Neural progenitor cell (in vitro differentiated cells): ENCODE data around the gene SBNO1. TPM values are rescaled to one million over a fixed set of nuclear protein-coding genes. Genes with fewer than 3 reads are reported as not detected.
A peak's percentile ranks its signal among the peaks of the same experiment; 100 is the strongest.

Experiments used
- DNase-seq: peaks from one replicate; pipeline ENCODE4 v3.0.0-alpha.2; 2016; ENCODE audit warnings: low spot score
- H2AFZ ChIP-seq: fragments of 200-600 bp; sonication (generic); replicated peaks from 2 replicates; pipeline ENCODE4 v1.6.1; 2016; ENCODE audit warnings: antibody characterized with exemption
- H3F3A ChIP-seq: fragments of 200-600 bp; sonication (generic); 2 replicates; pipeline ENCODE4 v1.6.1; 2016; ENCODE audit warnings: antibody characterized with exemption, low read depth
- H3K27ac ChIP-seq: fragments of 200-600 bp; sonication (generic); 2 replicates; pipeline ENCODE4 v1.5.1; 2016; ENCODE audit warnings: mild to moderate bottlenecking
- H3K27me3 ChIP-seq: fragments of 200-600 bp; sonication (generic); 2 replicates; pipeline ENCODE4 v1.6.1; 2016; ENCODE audit warnings: mild to moderate bottlenecking, moderate library complexity
- H3K36me3 ChIP-seq: fragments of 200-600 bp; sonication (generic); 2 replicates; pipeline ENCODE4 v1.5.1; 2016
- H3K4me1 ChIP-seq: fragments of 200-600 bp; sonication (generic); 2 replicates; pipeline ENCODE4 v1.6.1; 2016; ENCODE audit warnings: mixed run types
- H3K4me2 ChIP-seq: fragments of 200-600 bp; sonication (generic); 2 replicates; pipeline ENCODE4 v1.6.1; 2016
- H3K4me3 ChIP-seq: fragments of 200-600 bp; sonication (generic); 2 replicates; pipeline ENCODE4 v1.5.1; 2016
- H3K79me2 ChIP-seq: fragments of 200-600 bp; sonication (generic); 2 replicates; pipeline ENCODE4 v1.6.1; 2016; ENCODE audit warnings: low read depth
- H3K9ac ChIP-seq: fragments of 200-600 bp; sonication (generic); 2 replicates; pipeline ENCODE4 v1.6.1; 2016
- H3K9me3 ChIP-seq: fragments of 200-600 bp; sonication (generic); 2 replicates; pipeline ENCODE4 v1.5.1; 2016; ENCODE audit warnings: low read depth
- H4K20me1 ChIP-seq: fragments of 200-600 bp; sonication (generic); 2 replicates; pipeline ENCODE4 v1.6.1; 2016; ENCODE audit warnings: low read depth
- H3K27ac Mint-ChIP-seq: 3 replicates; pipeline ENCODE4 v1.8.0; 2021; ENCODE audit warnings: mixed read lengths
- H3K27me3 Mint-ChIP-seq: 2 replicates; pipeline ENCODE4 v1.8.0; 2022; ENCODE audit warnings: low read depth, mild to moderate bottlenecking, inconsistent platforms, moderate library complexity, mixed read lengths; ENCODE audit not compliant: insufficient read depth
- H3K36me3 Mint-ChIP-seq: 3 replicates; pipeline ENCODE4 v1.8.0; 2021; ENCODE audit warnings: mixed read lengths
- H3K4me1 Mint-ChIP-seq: 3 replicates; pipeline ENCODE4 v1.8.0; 2021; ENCODE audit warnings: mixed read lengths
- H3K4me3 Mint-ChIP-seq: 3 replicates; pipeline ENCODE4 v1.8.0; 2021; ENCODE audit warnings: mild to moderate bottlenecking, moderate library complexity, mixed read lengths
- H3K9me3 Mint-ChIP-seq: 3 replicates; pipeline ENCODE4 v1.8.0; 2020; ENCODE audit warnings: mixed read lengths
- CTCF ChIP-seq: fragments of 200-600 bp; sonication (generic); IDR thresholded peaks from 2 replicates; pipeline ENCODE4 v1.5.1; 2017; ENCODE audit warnings: antibody characterized with exemption, mild to moderate bottlenecking
- EZH2 ChIP-seq: fragments of 200-600 bp; sonication (generic); IDR thresholded peaks from 2 replicates; pipeline ENCODE4 v1.6.1; 2017; ENCODE audit warnings: antibody characterized with exemption, mild to moderate bottlenecking, moderate library complexity
- EZH2phosphoT487 ChIP-seq: fragments of 200-600 bp; sonication (generic); IDR thresholded peaks from 2 replicates; pipeline ENCODE4 v1.6.1; 2017; ENCODE audit warnings: antibody characterized with exemption
- total RNA-seq: library from RNA; depleted of rRNA; stranded (reverse); fragments of >200 nt; gene quantifications from 2 replicates; pipeline ENCODE4 v1.2.3, GENCODE V29; 2015; ENCODE audit warnings: low replicate concordance

The SBNO1 gene
- total RNA-seq, 1 donor from 2014 or later, result 81.6 TPM

GRCh38 chr12:123267335-123267920 lies 97.2 kb downstream of the SBNO1 start:
- no peak overlapping the region for H3K4me2 ChIP-seq
- H3F3A ChIP-seq, result peaks cover 47% of the 10 kb centered on the region
- no peaks in the 10 kb centered on the region for H3K36me3 ChIP-seq
- H2AFZ ChIP-seq, result no peak overlapping the region
- TF ChIP-seq CTCF (no peak), EZH2phosphoT487 (no peak), EZH2 (no peak)
- H3K9me3 Mint-ChIP-seq, result no peaks in the 10 kb centered on the region
- peaks cover under 1% of the 10 kb centered on the region for H4K20me1 ChIP-seq
- H3K9ac ChIP-seq, result no peak overlapping the region
- H3K4me1 Mint-ChIP-seq, result peaks cover 30% of the 10 kb centered on the region
- peak overlapping the region; percentile 82 for H3K27ac ChIP-seq
- no peaks in the 10 kb centered on the region for H3K27me3 ChIP-seq
- DNase-seq, result no peak
- H3K79me2 ChIP-seq, result peaks cover 95% of the 10 kb centered on the region
- peaks cover 4% of the 10 kb centered on the region for H3K27me3 Mint-ChIP-seq
- H3K9me3 ChIP-seq, result no peaks in the 10 kb centered on the region
- H3K4me3 ChIP-seq, result no peak overlapping the region
- peak overlapping the region; percentile 33 for H3K27ac Mint-ChIP-seq
- H3K4me1 ChIP-seq, result peaks cover 24% of the 10 kb centered on the region
- H3K4me3 Mint-ChIP-seq, result no peak overlapping the region
- H3K36me3 Mint-ChIP-seq, result peaks cover 28% of the 10 kb centered on the region

- no peak for DNase-seq
- no peaks in the 10 kb centered on the region for H3K36me3 ChIP-seq
- H4K20me1 ChIP-seq, result peaks cover 5% of the 10 kb centered on the region
- H3K9ac ChIP-seq, result no peak overlapping the region
- H3K27ac Mint-ChIP-seq, result no peak overlapping the region
- peaks cover 53% of the 10 kb centered on the region for H3F3A ChIP-seq
- H3K79me2 ChIP-seq, result peaks cover 90% of the 10 kb centered on the region
- no peak overlapping the region for H3K27ac ChIP-seq
- H3K36me3 Mint-ChIP-seq, result peaks cover 33% of the 10 kb centered on the region
- H3K4me3 ChIP-seq, result no peak overlapping the region
- H3K4me1 ChIP-seq, result peaks cover 29% of the 10 kb centered on the region
- H2AFZ ChIP-seq, result no peak overlapping the region
- peaks cover 4% of the 10 kb centered on the region for H3K27me3 Mint-ChIP-seq
- TF ChIP-seq EZH2, result no peak
- TF ChIP-seq EZH2phosphoT487, result no peak
- no peak for TF ChIP-seq CTCF
- H3K9me3 Mint-ChIP-seq, result no peaks in the 10 kb centered on the region
- H3K4me3 Mint-ChIP-seq, result no peak overlapping the region
- H3K27me3 ChIP-seq, result no peaks in the 10 kb centered on the region
- H3K9me3 ChIP-seq, result no peaks in the 10 kb centered on the region
- H3K4me1 Mint-ChIP-seq, result peaks cover 26% of the 10 kb centered on the region
- no peak overlapping the region for H3K4me2 ChIP-seq
Observed at GRCh38 chr12:123266679-123267277, 97.9 kb downstream of the SBNO1 start.

- no peak for DNase-seq
- Histone ChIP-seq H3K4me1 (peaks cover 34% of the 10 kb centered on the region), H3K27me3 (no peaks in the 10 kb centered on the region), H4K20me1 (peaks cover 6% of the 10 kb centered on the region), H3K9ac (no peak overlapping the region), H3F3A (peaks cover 60% of the 10 kb centered on the region), H3K4me3 (no peak overlapping the region), H2AFZ (no peak overlapping the region), H3K79me2 (peaks cover 86% of the 10 kb centered on the region), H3K4me2 (no peak overlapping the region), H3K27ac (peak overlapping the region; percentile 37), H3K36me3 (no peaks in the 10 kb centered on the region), H3K9me3 (no peaks in the 10 kb centered on the region)
- H3K9me3 Mint-ChIP-seq, result no peaks in the 10 kb centered on the region
- TF ChIP-seq EZH2phosphoT487, result no peak
- no peak for TF ChIP-seq CTCF
- peaks cover 26% of the 10 kb centered on the region for H3K4me1 Mint-ChIP-seq
- H3K36me3 Mint-ChIP-seq, result peaks cover 37% of the 10 kb centered on the region
- H3K4me3 Mint-ChIP-seq, result no peak overlapping the region
- peaks cover 4% of the 10 kb centered on the region for H3K27me3 Mint-ChIP-seq
- no peak overlapping the region for H3K27ac Mint-ChIP-seq
Observed at GRCh38 chr12:123265851-123266678, 98.6 kb downstream of the SBNO1 start.
